Transverse colon (tissue), 3 donors: ENCODE results near the gene PSMC1.

Source experiments
- CTCF ChIP-seq, 5 experiments: fragments of 200-600 bp in 3 of 5; fragments of 450-650 bp in 2 of 5; sonication (generic) in 3 of 5; IDR thresholded peaks; 1 replicate in 2 of 5; 2 replicates in 3 of 5; pipeline ENCODE4 v1.5.1; 2016 to 2017; ENCODE audit warnings: antibody characterized with exemption in 5 of 5, inconsistent platforms in 3 of 5, mild to moderate bottlenecking in 2 of 5, moderate library complexity in 1 of 5
- EP300 ChIP-seq: sonication (generic); formaldehyde crosslinking; IDR thresholded peaks from one replicate; pipeline ENCODE4 v1.6.1; 2017; ENCODE audit warnings: antibody characterized with exemption, low read depth
- POLR2A ChIP-seq: fragments of 450-650 bp; IDR thresholded peaks from one replicate; pipeline ENCODE4 v1.6.1; 2016; ENCODE audit warnings: antibody characterized with exemption, mild to moderate bottlenecking, moderate library complexity

DNA sequence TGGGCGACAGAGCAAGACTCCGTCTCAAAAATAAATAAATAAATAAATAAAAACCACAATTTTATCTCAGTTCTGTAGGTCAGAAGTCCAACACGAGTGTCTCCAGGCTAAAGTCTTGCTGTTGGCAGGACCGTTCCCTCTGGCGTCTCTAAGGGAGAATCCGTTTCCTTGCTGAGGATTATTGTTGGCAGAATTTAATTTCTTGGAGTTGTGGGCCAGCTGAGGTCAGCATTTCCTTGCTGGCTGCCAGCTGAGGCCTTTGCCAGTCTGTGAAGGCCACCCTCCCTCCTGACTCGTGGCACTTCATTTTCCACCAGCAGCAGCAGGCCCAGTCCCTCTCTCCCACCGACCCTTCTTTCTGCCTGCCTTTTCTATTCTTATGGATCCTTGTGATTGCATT, 17.2 kb downstream of the PSMC1 start:
- TF ChIP-seq CTCF (IDR thresholded peaks at IDR 0.05) = no peak
- TF ChIP-seq POLR2A = no peak
- TF ChIP-seq EP300 = no peak
